ENCODE data around the gene KLHDC8A.
"Not testable (repeated sequence)": the region's sequence is repeated elsewhere in the genome, so short reads cannot be mapped to it uniquely, and the experiment has no call there.

DNA sequence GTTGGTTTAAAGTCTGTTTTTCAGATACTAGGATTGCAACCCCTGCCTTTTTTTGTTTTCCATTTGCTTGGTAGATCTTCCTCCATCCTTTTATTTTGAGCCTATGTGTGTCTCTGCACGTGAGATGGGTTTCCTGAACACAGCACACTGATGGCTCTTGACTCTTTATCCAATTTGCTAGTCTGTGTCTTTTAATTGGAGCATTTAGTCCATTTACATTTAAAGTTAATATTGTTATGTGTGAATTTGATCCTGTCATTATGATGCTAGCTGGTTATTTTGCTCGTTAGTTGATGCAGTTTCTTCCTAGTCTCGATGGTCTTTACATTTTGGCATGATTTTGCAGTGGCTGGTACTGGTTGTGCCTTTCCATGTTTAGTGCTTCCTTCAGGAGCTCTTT lies 47.8 kb upstream of the KLHDC8A start:
- not testable (repeated sequence) for TF ChIP-seq POLR2AphosphoS5 (IDR thresholded peaks at IDR 0.05; ENCODE audit: low read depth, low read length); EGR1 (IDR thresholded peaks at IDR 0.05; ENCODE audit: low read depth); JUND (IDR thresholded peaks at IDR 0.05); CEBPB (IDR thresholded peaks at IDR 0.05; ENCODE audit: low read depth)
- TF ChIP-seq, protein P1, sequence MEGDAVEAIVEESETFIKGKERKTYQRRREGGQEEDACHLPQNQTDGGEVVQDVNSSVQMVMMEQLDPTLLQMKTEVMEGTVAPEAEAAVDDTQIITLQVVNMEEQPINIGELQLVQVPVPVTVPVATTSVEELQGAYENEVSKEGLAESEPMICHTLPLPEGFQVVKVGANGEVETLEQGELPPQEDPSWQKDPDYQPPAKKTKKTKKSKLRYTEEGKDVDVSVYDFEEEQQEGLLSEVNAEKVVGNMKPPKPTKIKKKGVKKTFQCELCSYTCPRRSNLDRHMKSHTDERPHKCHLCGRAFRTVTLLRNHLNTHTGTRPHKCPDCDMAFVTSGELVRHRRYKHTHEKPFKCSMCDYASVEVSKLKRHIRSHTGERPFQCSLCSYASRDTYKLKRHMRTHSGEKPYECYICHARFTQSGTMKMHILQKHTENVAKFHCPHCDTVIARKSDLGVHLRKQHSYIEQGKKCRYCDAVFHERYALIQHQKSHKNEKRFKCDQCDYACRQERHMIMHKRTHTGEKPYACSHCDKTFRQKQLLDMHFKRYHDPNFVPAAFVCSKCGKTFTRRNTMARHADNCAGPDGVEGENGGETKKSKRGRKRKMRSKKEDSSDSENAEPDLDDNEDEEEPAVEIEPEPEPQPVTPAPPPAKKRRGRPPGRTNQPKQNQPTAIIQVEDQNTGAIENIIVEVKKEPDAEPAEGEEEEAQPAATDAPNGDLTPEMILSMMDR (IDR thresholded peaks at IDR 0.05 in 2 of 3, conservative IDR thresholded peaks at IDR 0.05 in 1 of 3; ENCODE audit: borderline replicate concordance in 1 of 3, insufficient read depth in 1 of 3, low read depth in 2 of 3, low read length in 2 of 3), result not testable (repeated sequence)
- TF ChIP-seq, protein P2, sequence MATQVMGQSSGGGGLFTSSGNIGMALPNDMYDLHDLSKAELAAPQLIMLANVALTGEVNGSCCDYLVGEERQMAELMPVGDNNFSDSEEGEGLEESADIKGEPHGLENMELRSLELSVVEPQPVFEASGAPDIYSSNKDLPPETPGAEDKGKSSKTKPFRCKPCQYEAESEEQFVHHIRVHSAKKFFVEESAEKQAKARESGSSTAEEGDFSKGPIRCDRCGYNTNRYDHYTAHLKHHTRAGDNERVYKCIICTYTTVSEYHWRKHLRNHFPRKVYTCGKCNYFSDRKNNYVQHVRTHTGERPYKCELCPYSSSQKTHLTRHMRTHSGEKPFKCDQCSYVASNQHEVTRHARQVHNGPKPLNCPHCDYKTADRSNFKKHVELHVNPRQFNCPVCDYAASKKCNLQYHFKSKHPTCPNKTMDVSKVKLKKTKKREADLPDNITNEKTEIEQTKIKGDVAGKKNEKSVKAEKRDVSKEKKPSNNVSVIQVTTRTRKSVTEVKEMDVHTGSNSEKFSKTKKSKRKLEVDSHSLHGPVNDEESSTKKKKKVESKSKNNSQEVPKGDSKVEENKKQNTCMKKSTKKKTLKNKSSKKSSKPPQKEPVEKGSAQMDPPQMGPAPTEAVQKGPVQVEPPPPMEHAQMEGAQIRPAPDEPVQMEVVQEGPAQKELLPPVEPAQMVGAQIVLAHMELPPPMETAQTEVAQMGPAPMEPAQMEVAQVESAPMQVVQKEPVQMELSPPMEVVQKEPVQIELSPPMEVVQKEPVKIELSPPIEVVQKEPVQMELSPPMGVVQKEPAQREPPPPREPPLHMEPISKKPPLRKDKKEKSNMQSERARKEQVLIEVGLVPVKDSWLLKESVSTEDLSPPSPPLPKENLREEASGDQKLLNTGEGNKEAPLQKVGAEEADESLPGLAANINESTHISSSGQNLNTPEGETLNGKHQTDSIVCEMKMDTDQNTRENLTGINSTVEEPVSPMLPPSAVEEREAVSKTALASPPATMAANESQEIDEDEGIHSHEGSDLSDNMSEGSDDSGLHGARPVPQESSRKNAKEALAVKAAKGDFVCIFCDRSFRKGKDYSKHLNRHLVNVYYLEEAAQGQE (IDR thresholded peaks at IDR 0.05; ENCODE audit: low read depth), result not testable (repeated sequence)
